Endothelial cell of umbilical vein (primary cell): ENCODE measurements around the gene DNASE2. TPM values are rescaled to one million over a fixed set of nuclear protein-coding genes. Genes with fewer than 3 reads are reported as not detected.

ENCODE experiments used
- BruUV-seq: library from RNA; stranded (reverse); fragments of 400-500 nt; replicated peaks from 2 replicates; lab custom pipeline; 2021; lab: Mats Ljungman, UMichigan
- CTCF ChIA-PET: fragments of 300-600, 350-600 bp; sonication (Branson Sonifier 250); formaldehyde crosslinking; loops from one replicate; lab custom pipeline; 2021; ENCODE audit warnings: antibody characterized with exemption, inconsistent platforms; lab: Charles Lee
- POLR2A ChIA-PET: fragments of 300-600, 350-600 bp; sonication (Branson Sonifier 250); formaldehyde crosslinking; loops from one replicate; lab custom pipeline; 2021; ENCODE audit warnings: antibody characterized with exemption, inconsistent platforms; lab: Charles Lee
- DNase-seq: peaks from one replicate; pipeline ENCODE4 v3.0.0-alpha.2; 2011; ENCODE audit warnings: low read depth, low spot score
- FAIRE-seq: peaks from 2 replicates; lab custom pipeline; 2011; peaks lifted over from hg19 to GRCh38; lab: Jason Lieb, UNC
- H2AFZ ChIP-seq: 2 replicates; pipeline ENCODE4 v1.6.0; 2012; ENCODE audit warnings: low read depth, low read length, control low read depth, inconsistent platforms
- H3K27ac ChIP-seq: 2 replicates; pipeline ENCODE4 v1.5.1; 2011; ENCODE audit warnings: low read depth, mild to moderate bottlenecking, control low read depth, low read length, moderate library complexity; ENCODE audit not compliant: insufficient read depth
- H3K27me3 ChIP-seq, 2 experiments: 2 replicates each; pipeline versions ENCODE4 v1.6.0 to v1.6.1; 2011; ENCODE audit warnings: low read length in 2 of 2, mixed read lengths in 1 of 2; ENCODE audit not compliant: control insufficient read depth in 2 of 2, insufficient read depth in 2 of 2
- H3K36me3 ChIP-seq, 2 experiments: 2 replicates in 1 of 2; 3 replicates in 1 of 2; pipeline ENCODE4 v1.5.1; 2011; ENCODE audit warnings: low read length in 2 of 2, mild to moderate bottlenecking in 1 of 2, moderate library complexity in 1 of 2; ENCODE audit not compliant: control insufficient read depth in 2 of 2, insufficient read depth in 2 of 2; ENCODE audit errors: extremely low read depth in 1 of 2
- H3K4me1 ChIP-seq: 3 replicates; pipeline ENCODE4 v1.5.1; 2011; ENCODE audit warnings: mild to moderate bottlenecking, low read length; ENCODE audit not compliant: control insufficient read depth, insufficient read depth; ENCODE audit errors: extremely low read depth
- H3K4me2 ChIP-seq: 2 replicates; pipeline ENCODE4 v1.6.1; 2011; ENCODE audit warnings: low read length, control low read depth, mixed read lengths; ENCODE audit not compliant: insufficient read depth
- H3K4me3 ChIP-seq, 3 experiments: fragments of 200-600 bp in 1 of 3; sonication (generic), shearing (Covaris generic) in 1 of 3; replicated peaks in 1 of 3; 2 replicates each; pipeline ENCODE4 v1.5.1; 2011 to 2016; ENCODE audit warnings: control low read depth in 3 of 3, low read length in 3 of 3, mild to moderate bottlenecking in 2 of 3, inconsistent platforms in 1 of 3, low read depth in 1 of 3, moderate library complexity in 1 of 3; ENCODE audit not compliant: insufficient read depth in 1 of 3
- H3K79me2 ChIP-seq: 2 replicates; pipeline ENCODE4 v1.6.0; 2012; ENCODE audit warnings: low read length, inconsistent platforms; ENCODE audit not compliant: control insufficient read depth, insufficient read depth
- H3K9ac ChIP-seq: replicated peaks from 2 replicates; pipeline ENCODE3; 2011; ENCODE audit warnings: low read length, control low read depth; ENCODE audit not compliant: insufficient read depth; ENCODE audit errors: extremely low read depth
- H3K9me1 ChIP-seq: replicated peaks from 3 replicates; pipeline ENCODE4 v1.6.0; 2011; ENCODE audit warnings: mild to moderate bottlenecking, low read length; ENCODE audit not compliant: control insufficient read depth, insufficient read depth; ENCODE audit errors: extremely low read depth
- H3K9me3 ChIP-seq: replicated peaks from 2 replicates; pipeline ENCODE4 v1.5.1; 2012; ENCODE audit warnings: low read length, inconsistent platforms; ENCODE audit not compliant: control insufficient read depth, insufficient read depth
- H4K20me1 ChIP-seq: replicated peaks from 2 replicates; pipeline ENCODE3; 2011; ENCODE audit warnings: mild to moderate bottlenecking, low read length; ENCODE audit not compliant: control insufficient read depth, insufficient read depth; ENCODE audit errors: extremely low read depth
- CTCF ChIP-seq, 2 donors: IDR thresholded peaks; 1 replicate in 1 of 2; 2 replicates in 1 of 2; pipeline ENCODE4 v1.5.1; 2011; ENCODE audit warnings: low read length in 2 of 2, mild to moderate bottlenecking in 2 of 2, moderate library complexity in 2 of 2, control low read depth in 1 of 2, inconsistent platforms in 1 of 2, low read depth in 1 of 2; ENCODE audit not compliant: insufficient read depth in 1 of 2; ENCODE audit errors: extremely low read depth in 1 of 2
- EZH2 ChIP-seq: IDR thresholded peaks from 2 replicates; pipeline ENCODE4 v1.6.1; 2012; ENCODE audit warnings: borderline replicate concordance, low read depth, mild to moderate bottlenecking, moderate library complexity, low read length, inconsistent platforms; ENCODE audit not compliant: severe bottlenecking
- FOS ChIP-seq: IDR thresholded peaks from 2 replicates; pipeline ENCODE4 v1.6.1; 2011; ENCODE audit warnings: mild to moderate bottlenecking, low read length, moderate library complexity, borderline replicate concordance; ENCODE audit not compliant: insufficient read depth
- GATA2 ChIP-seq: IDR thresholded peaks from 2 replicates; pipeline ENCODE4 v1.7.0; 2011; ENCODE audit warnings: low read depth, mild to moderate bottlenecking, moderate library complexity, mixed read lengths, low read length; ENCODE audit not compliant: insufficient read length, insufficient read depth
- JUN ChIP-seq: IDR thresholded peaks from 2 replicates; pipeline ENCODE4 v1.6.1; 2011; ENCODE audit warnings: borderline replicate concordance, low read depth; ENCODE audit not compliant: insufficient read length, insufficient read depth
- MAX ChIP-seq: IDR thresholded peaks from 2 replicates; pipeline ENCODE4 v1.6.1; 2011; ENCODE audit not compliant: insufficient read depth, insufficient read length
- MYC ChIP-seq: IDR thresholded peaks from one replicate; pipeline ENCODE4 v1.6.1; 2011; ENCODE audit warnings: mild to moderate bottlenecking, low read depth, low read length
- POLR2A ChIP-seq: IDR thresholded peaks from 2 replicates; pipeline ENCODE4 v1.6.1; 2012; ENCODE audit warnings: low read depth, mild to moderate bottlenecking, control low read depth, low read length
- POLR2AphosphoS5 ChIP-seq: IDR thresholded peaks from 2 replicates; pipeline ENCODE4 v1.6.1; 2012; ENCODE audit warnings: low read depth, mild to moderate bottlenecking, control low read depth, low read length, moderate library complexity; ENCODE audit not compliant: insufficient read depth
- dilution Hi-C: fragments of 300-500 bp; cut with MboI; formaldehyde crosslinking; loops from one replicate; pipeline ENCODE4 v1.15.0; 2019; ENCODE audit warnings: low sequenced_read_pairs; ENCODE audit not compliant: extremely low pct_ligation_motif_present
- intact Hi-C: fragments of 100-400 bp; cut with micrococcal nuclease; formaldehyde crosslinking; loops from one replicate; pipeline ENCODE4 v1.10.0; 2022
- polyA plus RNA-seq, 4 experiments: library from polyadenylated mRNA; depleted of rRNA in 3 of 4; stranded (reverse) in 3 of 4; unstranded in 1 of 4; fragments of >200 nt; gene quantifications; 2 replicates each; pipeline versions ENCODE4 v1.2.1 to v1.2.3, GENCODE V29; 2011 to 2012; ENCODE audit warnings: missing spikeins in 1 of 4
- total RNA-seq: library from RNA; stranded (reverse); gene quantifications from 2 replicates; pipeline ENCODE4 v1.2.3, GENCODE V29; 2021

The DNASE2 gene
- total and polyA plus RNA-seq, 2 donors (not counting 3 experiments of a cell fraction or from before 2014, with no cell fraction given) = 31.3 to 51.9 TPM

GRCh38 chr19:12886969-12887747 is 5.9 kb upstream of the DNASE2 start, which contains the start of gene KLF1:
KLF1 (minus strand) TSS chr19:12887201; CDS start chr19:12887140, 61 bp downstream.
- Histone ChIP-seq H3K27ac (no peak within 1 kb of the TSS), H3K9ac (no peak within 1 kb of the TSS), H2AFZ (no peak within 1 kb of the TSS), H3K4me2 (no peak within 1 kb of the TSS), H4K20me1 (no peaks in the 10 kb centered on the region), H3K4me1 (peaks cover 10% of the 10 kb centered on the region), H3K27me3 (peaks cover 12 to 22% of the 10 kb centered on the region in 2 experiments), H3K4me3 (no peak within 1 kb of the TSS), H3K36me3 (no peaks in the 10 kb centered on the region), H3K9me3 (no peaks in the 10 kb centered on the region), H3K79me2 (no peaks in the 10 kb centered on the region), H3K9me1 (no peaks in the 10 kb centered on the region)
- DNase-seq = no peak
- FAIRE-seq = no peak
- TF ChIP-seq JUN (no peak), CTCF (IDR thresholded peaks at IDR 0.05; ENCODE audit: extremely low read depth in 1 of 2, insufficient read depth in 1 of 2, low read depth in 1 of 2, low read length in 2 of 2) (no peak), GATA2 (no peak), MAX (no peak), EZH2 (no peak), FOS (no peak), POLR2A (no peak), MYC (no peak), POLR2AphosphoS5 (no peak)
- no TSS peak for BruUV-seq
- ChIA-PET CTCF (interaction anchor here (1.6 kb wide), 1 partner anchor 78 kb away, joined by 5 read pairs; no protein-coding TSS in a partner anchor), POLR2A (no interaction called here)
- dilution Hi-C loops = no loop called here
- intact Hi-C loops = no loop called here
